ENCODE measurements around the gene ANTXR2.

Gene ANTXR2

GRCh38 chr4:79913581-79913980 is 159.4 kb downstream of the ANTXR2 start:
- H3K4me3 ChIP-seq (ENCODE audit: low read depth, low read length) = no peak overlapping the region
- TF ChIP-seq CTCF (conservative IDR thresholded peaks at IDR 0.05; ENCODE audit: low read depth, low read length) = no peak
- DNase-seq (ENCODE audit: low read depth) = peak; percentile 84

- no peak overlapping the region for H3K4me3 ChIP-seq (ENCODE audit: low read depth, low read length)
- no peak for DNase-seq (ENCODE audit: low read depth)
- no peak for TF ChIP-seq CTCF (conservative IDR thresholded peaks at IDR 0.05; ENCODE audit: low read depth, low read length)
These were observed 166.0 kb downstream of the ANTXR2 start for GRCh38 chr4:79907001-79907400.

- no peak for TF ChIP-seq CTCF (conservative IDR thresholded peaks at IDR 0.05; ENCODE audit: low read depth, low read length)
- no peak for DNase-seq (ENCODE audit: low read depth)
- H3K4me3 ChIP-seq (ENCODE audit: low read depth, low read length) = no peak overlapping the region
These were observed 166.7 kb downstream of the ANTXR2 start for GRCh38 chr4:79906303-79906702.

GRCh38 chr4:79905212-79905611 is 167.8 kb downstream of the ANTXR2 start:
- TF ChIP-seq CTCF (conservative IDR thresholded peaks at IDR 0.05; ENCODE audit: low read depth, low read length) = no peak
- no peak for DNase-seq (ENCODE audit: low read depth)
- no peak overlapping the region for H3K4me3 ChIP-seq (ENCODE audit: low read depth, low read length)

GRCh38 chr4:79904331-79904730 is 168.7 kb downstream of the ANTXR2 start:
- DNase-seq (ENCODE audit: low read depth) = no peak
- H3K4me3 ChIP-seq (ENCODE audit: low read depth, low read length) = no peak overlapping the region
- no peak for TF ChIP-seq CTCF (conservative IDR thresholded peaks at IDR 0.05; ENCODE audit: low read depth, low read length)

- no peak for DNase-seq (ENCODE audit: low read depth)
- no peak overlapping the region for H3K4me3 ChIP-seq (ENCODE audit: low read depth, low read length)
- no peak for TF ChIP-seq CTCF (conservative IDR thresholded peaks at IDR 0.05; ENCODE audit: low read depth, low read length)
These were observed 172.8 kb downstream of the ANTXR2 start for GRCh38 chr4:79900182-79900581.

- DNase-seq (ENCODE audit: low read depth) = no peak
- no peak for TF ChIP-seq CTCF (conservative IDR thresholded peaks at IDR 0.05; ENCODE audit: low read depth, low read length)
- H3K4me3 ChIP-seq (ENCODE audit: low read depth, low read length) = no peak overlapping the region
These were observed 173.5 kb downstream of the ANTXR2 start for GRCh38 chr4:79899481-79899880.

Data from choroid plexus epithelial cell (primary cell).